Measurements from ENCODE around the gene ERN1.

DNA sequence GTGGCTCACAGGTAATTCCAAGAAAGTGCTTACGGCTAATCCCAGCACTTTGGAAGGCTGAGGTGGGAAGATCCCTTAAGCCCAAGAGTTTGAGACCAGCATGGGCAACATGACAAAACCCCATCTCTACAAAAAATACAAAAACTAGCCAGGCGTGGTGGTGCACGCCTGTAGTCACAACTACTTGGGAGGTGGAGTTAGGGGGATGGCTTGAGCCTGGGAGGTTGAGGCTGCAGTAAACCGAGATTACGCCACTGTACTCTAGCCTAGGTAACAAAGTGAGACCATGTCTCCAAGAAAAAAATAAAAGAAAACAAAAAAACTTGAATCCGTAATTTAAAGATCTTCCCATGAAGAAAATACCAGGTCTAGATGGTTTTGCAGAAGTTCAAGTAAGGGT lies 114.5 kb downstream of the ERN1 start:
- TF ChIP-seq POLR2AphosphoS5 (IDR thresholded peaks at IDR 0.05; ENCODE audit: insufficient read depth, low read depth, low read length) (no peak), EZH2 (IDR thresholded peaks at IDR 0.05; ENCODE audit: borderline replicate concordance, low read depth, low read length, severe bottlenecking) (no peak), MYC (IDR thresholded peaks at IDR 0.05; ENCODE audit: low read depth, low read length) (no peak), POLR2A (IDR thresholded peaks at IDR 0.05; ENCODE audit: low read depth, low read length) (peak; percentile 2)
- TF ChIP-seq, protein P1, sequence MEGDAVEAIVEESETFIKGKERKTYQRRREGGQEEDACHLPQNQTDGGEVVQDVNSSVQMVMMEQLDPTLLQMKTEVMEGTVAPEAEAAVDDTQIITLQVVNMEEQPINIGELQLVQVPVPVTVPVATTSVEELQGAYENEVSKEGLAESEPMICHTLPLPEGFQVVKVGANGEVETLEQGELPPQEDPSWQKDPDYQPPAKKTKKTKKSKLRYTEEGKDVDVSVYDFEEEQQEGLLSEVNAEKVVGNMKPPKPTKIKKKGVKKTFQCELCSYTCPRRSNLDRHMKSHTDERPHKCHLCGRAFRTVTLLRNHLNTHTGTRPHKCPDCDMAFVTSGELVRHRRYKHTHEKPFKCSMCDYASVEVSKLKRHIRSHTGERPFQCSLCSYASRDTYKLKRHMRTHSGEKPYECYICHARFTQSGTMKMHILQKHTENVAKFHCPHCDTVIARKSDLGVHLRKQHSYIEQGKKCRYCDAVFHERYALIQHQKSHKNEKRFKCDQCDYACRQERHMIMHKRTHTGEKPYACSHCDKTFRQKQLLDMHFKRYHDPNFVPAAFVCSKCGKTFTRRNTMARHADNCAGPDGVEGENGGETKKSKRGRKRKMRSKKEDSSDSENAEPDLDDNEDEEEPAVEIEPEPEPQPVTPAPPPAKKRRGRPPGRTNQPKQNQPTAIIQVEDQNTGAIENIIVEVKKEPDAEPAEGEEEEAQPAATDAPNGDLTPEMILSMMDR (IDR thresholded peaks at IDR 0.05; ENCODE audit: extremely low read depth in 1 of 2, insufficient read depth in 1 of 2, low read depth in 1 of 2, low read length in 2 of 2), result no peak
- TF ChIP-seq, protein P2, sequence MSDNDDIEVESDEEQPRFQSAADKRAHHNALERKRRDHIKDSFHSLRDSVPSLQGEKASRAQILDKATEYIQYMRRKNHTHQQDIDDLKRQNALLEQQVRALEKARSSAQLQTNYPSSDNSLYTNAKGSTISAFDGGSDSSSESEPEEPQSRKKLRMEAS (IDR thresholded peaks at IDR 0.05; ENCODE audit: insufficient read depth, insufficient read length), result no peak
